A549 (cell line): ENCODE data around the gene ELL2. TPM values are rescaled to one million over a fixed set of nuclear protein-coding genes. Genes with fewer than 3 reads are reported as not detected.

Source experiments
- ATAC-seq, 2 experiments: fragments of 200-7000 bp in 1 of 2; fragments of >200 bp in 1 of 2; cut with Nextera tagmentation in 1 of 2; cut with Tn5 transposase in 1 of 2; 3 replicates each; pipeline versions ENCODE4 v1.8.0 to v1.9.1; 2018 to 2020; ENCODE audit warnings: mild to moderate bottlenecking in 1 of 2, moderate library complexity in 1 of 2
- CTCF ChIA-PET: fragments of 300-600 bp; sonication (Branson Sonifier 250); formaldehyde crosslinking; extraction: SDS; loops from one replicate; lab custom pipeline; 2021; ENCODE audit warnings: antibody characterized with exemption, inconsistent platforms; lab: Yijun Ruan, JAX
- POLR2A ChIA-PET: fragments of 350-600 bp; formaldehyde crosslinking; extraction: SDS; loops from one replicate; lab custom pipeline; 2021; ENCODE audit warnings: antibody characterized with exemption, inconsistent platforms; lab: Yijun Ruan, JAX
- DNase-seq, 2 experiments: peaks; one replicate each; pipeline versions ENCODE4 v3.0.0 to v3.0.0-alpha.2; 2011 to 2016; ENCODE audit warnings: low read depth in 1 of 2, low spot score in 1 of 2
- FAIRE-seq: peaks from 2 replicates; lab custom pipeline; 2011; peaks lifted over from hg19 to GRCh38; lab: Jason Lieb, UNC
- H3K27ac ChIP-seq, 2 experiments: fragments of >200 bp; sonication (Bioruptor Twin); formaldehyde crosslinking; 3 replicates each; pipeline ENCODE4 v1.5.1; 2016 to 2017
- H3K4me1 ChIP-seq: fragments of >200 bp; sonication (Bioruptor Twin); formaldehyde crosslinking; 3 replicates; pipeline ENCODE4 v1.6.1; 2016
- H3K4me2 ChIP-seq: fragments of >200 bp; sonication (Bioruptor Twin); formaldehyde crosslinking; 3 replicates; pipeline ENCODE4 v1.6.1; 2016
- H3K4me3 ChIP-seq: fragments of >200 bp; sonication (Bioruptor Twin); formaldehyde crosslinking; 3 replicates; pipeline ENCODE4 v1.5.1; 2016
- H3K9me3 ChIP-seq: fragments of >200 bp; sonication (Bioruptor Twin); formaldehyde crosslinking; 3 replicates; pipeline ENCODE4 v1.6.1; 2016
- BCL3 ChIP-seq: fragments of >200 bp; sonication (Bioruptor Twin); formaldehyde crosslinking; IDR thresholded peaks from 3 replicates; pipeline ENCODE4 v1.6.1; 2016
- CEBPB ChIP-seq, 2 experiments: fragments of >200 bp in 1 of 2; sonication (Bioruptor Twin) in 1 of 2; formaldehyde crosslinking in 1 of 2; IDR thresholded peaks; 2 replicates each; pipeline ENCODE4 v1.6.1; 2012 to 2016
- CHD4 ChIP-seq: fragments of 200-600 bp; sonication (generic); IDR thresholded peaks from 2 replicates; pipeline ENCODE4 v1.6.1; 2016; ENCODE audit warnings: antibody characterized with exemption, mild to moderate bottlenecking, borderline replicate concordance
- CTCF ChIP-seq: fragments of >200 bp; sonication (Bioruptor Twin); formaldehyde crosslinking; IDR thresholded peaks from 3 replicates; pipeline ENCODE4 v1.5.1; 2016
- E2F6 ChIP-seq: IDR thresholded peaks from 2 replicates; pipeline ENCODE4 v1.6.1; 2012; ENCODE audit warnings: low read depth, borderline replicate concordance
- FOSB ChIP-seq: fragments of 250-450 bp; sonication (Bioruptor Pico); IDR thresholded peaks from 2 replicates; pipeline ENCODE4 v1.5.0; 2020; ENCODE audit warnings: mild to moderate bottlenecking, moderate library complexity
- FOXS1 ChIP-seq: fragments of 250-450 bp; sonication (Bioruptor Pico); IDR thresholded peaks from 2 replicates; pipeline ENCODE4 v1.5.0; 2020; ENCODE audit warnings: mild to moderate bottlenecking, moderate library complexity
- GATA3 ChIP-seq: IDR thresholded peaks from 2 replicates; pipeline ENCODE4 v1.6.1; 2012; ENCODE audit warnings: borderline replicate concordance
- HOXA7 ChIP-seq: fragments of 250-450 bp; sonication (Bioruptor Pico); IDR thresholded peaks from 2 replicates; pipeline ENCODE4 v1.5.0; 2020; ENCODE audit warnings: mild to moderate bottlenecking, moderate library complexity
- HOXB5 ChIP-seq: fragments of 250-450 bp; sonication (Bioruptor Pico); IDR thresholded peaks from 2 replicates; pipeline ENCODE4 v1.5.0; 2020; ENCODE audit warnings: mild to moderate bottlenecking, moderate library complexity
- MYC ChIP-seq: IDR thresholded peaks from 2 replicates; pipeline ENCODE4 v1.6.1; 2012; ENCODE audit warnings: mild to moderate bottlenecking, inconsistent platforms, low read length, improper control_type of control experiment, borderline replicate concordance
- NR3C1 ChIP-seq: fragments of >200 bp; sonication (Bioruptor Twin); formaldehyde crosslinking; IDR thresholded peaks from 3 replicates; pipeline ENCODE4 v1.6.1; 2017
- POLR2AphosphoS2 ChIP-seq: conservative IDR thresholded peaks from 2 replicates; pipeline ENCODE4 v1.6.1; 2012; ENCODE audit warnings: low read length, improper control_type of control experiment, inconsistent platforms
- RCOR1 ChIP-seq: fragments of 150-350 bp; IDR thresholded peaks from 2 replicates; pipeline ENCODE4 v1.6.1; 2014; ENCODE audit warnings: antibody characterized with exemption, low read length, low read depth
- RFX5 ChIP-seq: fragments of 450-650 bp; IDR thresholded peaks from 2 replicates; pipeline ENCODE4 v1.7.1; 2014; ENCODE audit warnings: antibody characterized with exemption, mild to moderate bottlenecking, moderate library complexity
- SMC3 ChIP-seq: fragments of >200 bp; sonication (Bioruptor Twin); formaldehyde crosslinking; IDR thresholded peaks from 3 replicates; pipeline ENCODE4 v1.6.1; 2018; ENCODE audit warnings: inconsistent platforms
- SREBF2 ChIP-seq: fragments of 450-650 bp; IDR thresholded peaks from 2 replicates; pipeline ENCODE4 v1.6.1; 2014; ENCODE audit warnings: mild to moderate bottlenecking, moderate library complexity
- USF2 ChIP-seq: fragments of 450-650 bp; IDR thresholded peaks from 2 replicates; pipeline ENCODE4 v1.6.1; 2014; ENCODE audit warnings: antibody characterized with exemption
- ZC3H11A ChIP-seq: fragments of 450-650 bp; IDR thresholded peaks from 2 replicates; pipeline ENCODE4 v1.6.1; 2014; ENCODE audit warnings: antibody characterized with exemption, mild to moderate bottlenecking
- ZFP36 ChIP-seq: fragments of 450-650 bp; IDR thresholded peaks from 2 replicates; pipeline ENCODE4 v1.6.1; 2014; ENCODE audit warnings: borderline replicate concordance; ENCODE audit not compliant: partially characterized antibody
- WGBS: methylation state at CpG from one replicate; pipeline ENCODE4 v1.1.6; 2017; ENCODE audit errors: missing lambda C conversion rate; 5-methylcytosine and 5-hydroxymethylcytosine counted together
- polyA plus RNA-seq, 4 experiments: library from polyadenylated mRNA; depleted of rRNA in 3 of 4; stranded (reverse); fragments of >200 nt; fragmentation: RNase III in 1 of 4; extraction: RNeasy Plus Mini Kit Qiagen cat#74134 plus additional on column Dnase treatment in 1 of 4; gene quantifications; 2 replicates in 3 of 4; 3 replicates in 1 of 4; pipeline ENCODE4 v1.2.3, GENCODE V29; 2011 to 2017
- TF ChIP-seq, protein P1 (sequence below): fragments of 150-350 bp; IDR thresholded peaks from 2 replicates; pipeline ENCODE4 v1.6.1; 2014; ENCODE audit warnings: low read depth, mild to moderate bottlenecking, low read length
- TF ChIP-seq, protein P2 (sequence below): fragments of 250-450 bp; sonication (Bioruptor Pico); IDR thresholded peaks from 2 replicates; pipeline ENCODE4 v1.5.0; 2020; ENCODE audit warnings: low read depth, mild to moderate bottlenecking, moderate library complexity

ELL2 gene
- polyA plus RNA-seq, 2 of the 4 experiments (the other 2 are of a cell fraction) = 11.8 to 24.2 TPM

DNA sequence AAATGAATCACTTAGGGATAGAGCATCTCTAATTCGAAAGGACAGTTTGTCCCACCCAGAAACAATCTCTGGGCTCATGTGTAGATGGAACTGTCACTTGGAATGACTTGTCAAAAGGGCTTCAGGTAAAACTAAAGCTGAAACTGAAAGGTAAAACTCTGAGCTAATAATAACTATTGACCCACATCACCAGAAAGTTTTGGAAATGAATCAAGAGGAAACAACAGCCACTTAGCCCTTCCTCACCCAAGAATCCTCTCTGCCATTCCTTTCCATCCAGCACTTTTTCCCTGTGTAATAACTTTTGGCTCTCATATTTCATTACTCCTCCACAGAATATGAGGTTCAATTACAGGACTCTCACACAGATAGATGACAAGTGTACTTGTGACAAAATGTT, 125.1 kb downstream of the ELL2 start:
- ChIA-PET POLR2A (interaction anchor here (0.5 kb wide), 1 partner anchor 825 kb away, joined by 3 read pairs; no protein-coding TSS in a partner anchor), CTCF (interaction anchor here (1.1 to 23.4 kb wide), 5 partner anchors 7 to 172 kb away, joined by 4 to 469 read pairs (median 6); no protein-coding TSS in a partner anchor)
- no peak for TF ChIP-seq HOXB5
- no peak for TF ChIP-seq CEBPB (IDR thresholded peaks at IDR 0.05)
- TF ChIP-seq GATA3 = no peak
- no peak for TF ChIP-seq BCL3
- TF ChIP-seq SMC3 = no peak
- TF ChIP-seq CHD4 = no peak
- TF ChIP-seq ZC3H11A = no peak
- no peak for TF ChIP-seq FOSB (CRISPR knock-in tag)
- TF ChIP-seq, protein P1, sequence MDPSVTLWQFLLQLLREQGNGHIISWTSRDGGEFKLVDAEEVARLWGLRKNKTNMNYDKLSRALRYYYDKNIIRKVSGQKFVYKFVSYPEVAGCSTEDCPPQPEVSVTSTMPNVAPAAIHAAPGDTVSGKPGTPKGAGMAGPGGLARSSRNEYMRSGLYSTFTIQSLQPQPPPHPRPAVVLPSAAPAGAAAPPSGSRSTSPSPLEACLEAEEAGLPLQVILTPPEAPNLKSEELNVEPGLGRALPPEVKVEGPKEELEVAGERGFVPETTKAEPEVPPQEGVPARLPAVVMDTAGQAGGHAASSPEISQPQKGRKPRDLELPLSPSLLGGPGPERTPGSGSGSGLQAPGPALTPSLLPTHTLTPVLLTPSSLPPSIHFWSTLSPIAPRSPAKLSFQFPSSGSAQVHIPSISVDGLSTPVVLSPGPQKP = no peak
- TF ChIP-seq ZFP36 = no peak
- TF ChIP-seq RFX5 = no peak
- TF ChIP-seq CTCF = no peak
- no peak for TF ChIP-seq NR3C1
- H3K9me3 ChIP-seq = no peaks in the 10 kb centered on the region
- H3K4me3 ChIP-seq = no peak overlapping the region
- 87% methylated on average over 1 of the region's 1 CpG for WGBS
- ATAC-seq (no peak), DNase-seq (no peak), FAIRE-seq (no peak)
- H3K4me2 ChIP-seq = peak overlapping the region; percentile 78; the same call in 2 of the 3 replicates
- peak overlapping the region; percentile 26 to 40; a peak in 4 of 6 replicates for H3K27ac ChIP-seq
- peaks cover 46% of the 10 kb centered on the region for H3K4me1 ChIP-seq

GRCh38 chr5:95835682-95836385, 125.8 kb downstream of the ELL2 start:
- Histone ChIP-seq H3K9me3 (no peaks in the 10 kb centered on the region), H3K27ac (peak overlapping the region; percentile 97 to 100), H3K4me1 (peaks cover 39% of the 10 kb centered on the region), H3K4me2 (peak overlapping the region; percentile 78), H3K4me3 (peak overlapping the region; percentile 49)
- FAIRE-seq (no peak), DNase-seq (no peak), ATAC-seq (no peak)
- TF ChIP-seq POLR2AphosphoS2 (no peak), SREBF2 (no peak), USF2 (no peak), CHD4 (no peak), RCOR1 (no peak), E2F6 (no peak), HOXA7 (no peak), GATA3 (no peak), MYC (no peak), FOXS1 (CRISPR knock-in tag) (no peak)
- TF ChIP-seq, protein P1 = no peak
- TF ChIP-seq, protein P2, sequence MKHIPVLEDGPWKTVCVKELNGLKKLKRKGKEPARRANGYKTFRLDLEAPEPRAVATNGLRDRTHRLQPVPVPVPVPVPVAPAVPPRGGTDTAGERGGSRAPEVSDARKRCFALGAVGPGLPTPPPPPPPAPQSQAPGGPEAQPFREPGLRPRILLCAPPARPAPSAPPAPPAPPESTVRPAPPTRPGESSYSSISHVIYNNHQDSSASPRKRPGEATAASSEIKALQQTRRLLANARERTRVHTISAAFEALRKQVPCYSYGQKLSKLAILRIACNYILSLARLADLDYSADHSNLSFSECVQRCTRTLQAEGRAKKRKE (CRISPR knock-in tag) = no peak
- WGBS = 63% methylated on average over 10 of the region's 10 CpGs
- ChIA-PET CTCF (interaction anchor here (0.7 to 23.4 kb wide), 10 partner anchors 8 to 766 kb away, joined by 3 to 469 read pairs (median 4); partner anchors contain the start of gene RFESD), POLR2A (interaction anchor here (1.1 to 2.5 kb wide), 4 partner anchors 7 to 189 kb away, joined by 4 to 71 read pairs (median 12); partner anchors contain the start of genes GLRX and RFESD)
